HL-60 (cell line): ENCODE data around the gene ATAD1.
A peak's percentile ranks its signal among the peaks of the same experiment; 100 is the strongest.
"Not testable (repeated sequence)": the region's sequence is repeated elsewhere in the genome, so short reads cannot be mapped to it uniquely, and the experiment has no call there.

Experiments
- DNase-seq, 2 experiments: peaks; one replicate each; pipeline ENCODE4 v3.0.0-alpha.2; 2010 to 2020; ENCODE audit warnings: low read depth in 1 of 2, low spot score in 1 of 2
- H3K27ac ChIP-seq: fragments of 250-450 bp; sonication (Bioruptor Pico); replicated peaks from 2 replicates; pipeline ENCODE4 v1.5.1; 2020; ENCODE audit warnings: mild to moderate bottlenecking, moderate library complexity
- H3K27me3 ChIP-seq: fragments of 250-450 bp; sonication (Bioruptor Pico); 2 replicates; pipeline ENCODE4 v1.5.1; 2021; ENCODE audit warnings: mild to moderate bottlenecking, moderate library complexity; ENCODE audit not compliant: insufficient read depth, poor library complexity, severe bottlenecking
- H3K4me3 ChIP-seq: replicated peaks from 2 replicates; pipeline ENCODE4 v1.5.1; 2011; ENCODE audit warnings: mild to moderate bottlenecking, control low read depth, low read length; ENCODE audit not compliant: insufficient read depth
- CTCF ChIP-seq: IDR thresholded peaks from one replicate; pipeline ENCODE4 v1.5.1; 2011; ENCODE audit warnings: low read length, control low read depth, inconsistent platforms; ENCODE audit not compliant: insufficient read depth
- GABPA ChIP-seq: IDR thresholded peaks from 2 replicates; pipeline ENCODE4 v1.6.1; 2012; ENCODE audit warnings: low read depth
- POLR2AphosphoS5 ChIP-seq: IDR thresholded peaks from 2 replicates; pipeline ENCODE4 v1.6.1; 2012; ENCODE audit warnings: low read depth
- REST ChIP-seq: IDR thresholded peaks from 2 replicates; pipeline ENCODE4 v1.6.1; 2012; ENCODE audit warnings: low read depth; ENCODE audit not compliant: insufficient replicate concordance
- SPI1 ChIP-seq: IDR thresholded peaks from 2 replicates; pipeline ENCODE4 v1.6.1; 2012; ENCODE audit warnings: low read depth, mild to moderate bottlenecking, borderline replicate concordance

Gene ATAD1

GRCh38 chr10:87838650-87839049 lies 20.6 kb upstream of the ATAD1 start:
- no peaks in the 10 kb centered on the region for H3K27me3 ChIP-seq
- TF ChIP-seq POLR2AphosphoS5 (no peak), SPI1 (no peak), CTCF (no peak), REST (no peak), GABPA (no peak)
- H3K27ac ChIP-seq = no peak overlapping the region
- no peak overlapping the region for H3K4me3 ChIP-seq
- no peak for DNase-seq

GRCh38 chr10:87837445-87837844 lies 19.4 kb upstream of the ATAD1 start:
- Histone ChIP-seq H3K4me3 (no peak overlapping the region), H3K27ac (no peak overlapping the region), H3K27me3 (no peaks in the 10 kb centered on the region)
- TF ChIP-seq CTCF = no peak
- TF ChIP-seq SPI1 = peak; percentile 98
- DNase-seq = peak in 1 of 2 experiments; percentile 22

GRCh38 chr10:87836098-87836497 lies 18.1 kb upstream of the ATAD1 start:
- H3K27me3 ChIP-seq = no peaks in the 10 kb centered on the region
- no peak overlapping the region for H3K4me3 ChIP-seq
- no peak for DNase-seq
- TF ChIP-seq SPI1 = no peak
- TF ChIP-seq POLR2AphosphoS5 = no peak
- TF ChIP-seq GABPA = no peak
- no peak for TF ChIP-seq CTCF
- TF ChIP-seq REST = no peak
- H3K27ac ChIP-seq = no peak overlapping the region

GRCh38 chr10:87829986-87830729 lies 12.1 kb upstream of the ATAD1 start:
- H3K4me3 ChIP-seq = no peak overlapping the region
- DNase-seq = no peak
- H3K27ac ChIP-seq = no peak overlapping the region
- TF ChIP-seq POLR2AphosphoS5 (no peak), CTCF (no peak), GABPA (no peak), REST (no peak), SPI1 (no peak)
- H3K27me3 ChIP-seq = no peaks in the 10 kb centered on the region

GRCh38 chr10:87829051-87829450 lies 11.0 kb upstream of the ATAD1 start:
- not testable (repeated sequence) for DNase-seq, H3K27ac ChIP-seq, H3K4me3 ChIP-seq, H3K27me3 ChIP-seq
